ENCODE results near the gene MCU.
A peak's percentile ranks its signal among the peaks of the same experiment; 100 is the strongest.
"Not testable (repeated sequence)": the region's sequence is repeated elsewhere in the genome, so short reads cannot be mapped to it uniquely, and the experiment has no call there.

The MCU gene

DNA sequence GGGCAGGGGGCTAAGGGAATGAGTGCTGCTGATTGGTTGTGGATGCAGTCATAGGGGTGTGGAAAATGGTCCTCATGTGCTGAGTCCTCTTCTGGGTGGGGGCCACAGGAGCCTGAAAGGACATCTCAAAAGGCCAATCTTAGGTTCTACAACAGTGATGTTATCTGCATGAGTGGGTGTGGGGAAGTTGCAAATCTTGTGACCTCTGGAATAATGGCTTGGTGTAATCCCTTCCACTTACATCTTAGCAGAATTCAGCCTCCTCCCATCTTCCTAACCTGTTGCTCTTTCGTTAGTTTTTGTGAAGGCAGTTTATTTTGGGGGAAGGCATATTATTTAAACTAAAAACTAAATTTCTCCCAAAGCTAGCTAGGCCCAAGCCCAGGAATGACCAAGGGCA is 159.6 kb downstream of the MCU start:
- no peak for DNase-seq

DNA sequence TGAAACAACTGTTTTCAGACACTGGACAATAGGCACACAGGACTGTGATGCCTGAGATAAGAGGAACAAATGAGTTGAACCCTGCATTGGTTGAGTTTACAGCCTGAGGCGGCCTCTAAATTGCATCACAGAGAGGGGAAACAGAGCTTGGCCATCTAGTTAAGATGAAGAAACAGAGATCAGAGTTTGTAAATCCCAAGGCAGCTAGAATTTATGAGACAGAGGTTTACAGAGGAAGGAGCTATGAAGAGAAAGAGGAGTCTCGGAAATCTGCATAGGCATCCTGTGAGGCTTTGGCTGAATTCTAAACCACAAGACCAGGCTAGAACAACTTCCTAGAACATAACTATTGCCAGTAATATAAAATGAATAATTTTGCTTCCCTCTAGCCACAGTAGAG is 160.6 kb downstream of the MCU start:
- DNase-seq, result no peak

DNA sequence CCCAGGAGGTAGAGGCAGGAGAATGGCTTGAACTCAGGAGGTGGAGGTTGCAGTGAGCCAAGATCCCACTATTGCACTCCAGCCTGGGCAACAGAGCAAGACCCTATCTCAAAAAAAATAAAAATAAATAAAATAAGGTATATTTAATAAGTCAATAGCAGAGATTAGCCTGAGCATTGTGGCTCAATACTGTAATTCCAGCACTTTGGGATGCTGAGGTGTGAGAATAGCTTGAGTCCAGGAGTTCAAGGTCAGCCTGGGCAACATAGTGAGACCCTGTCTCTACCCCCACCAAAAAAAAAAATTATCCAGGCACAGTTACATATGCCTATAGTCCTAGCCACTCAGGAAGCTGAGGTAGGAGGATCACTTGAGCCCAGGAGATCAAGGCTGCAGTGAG is 163.2 kb downstream of the MCU start:
- DNase-seq, result no peak

DNA sequence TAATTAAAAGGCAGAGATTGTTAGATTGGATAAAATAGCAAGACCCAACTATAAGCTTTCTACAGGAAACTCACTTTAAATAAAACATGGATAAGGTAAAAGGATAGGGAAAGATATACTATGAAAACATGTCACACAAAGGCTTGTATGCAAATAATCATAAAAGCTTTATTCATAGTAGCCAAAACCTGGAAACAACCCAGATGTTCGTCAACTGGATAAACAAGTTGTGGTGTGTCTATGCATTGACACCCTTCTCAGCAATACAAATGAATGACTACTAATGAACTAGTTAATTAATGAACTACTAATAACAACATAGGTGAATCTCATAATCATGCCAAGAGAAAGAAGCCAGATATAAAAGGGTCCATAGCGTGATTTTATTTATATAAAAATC is 163.8 kb downstream of the MCU start:
- DNase-seq, result no peak

DNA sequence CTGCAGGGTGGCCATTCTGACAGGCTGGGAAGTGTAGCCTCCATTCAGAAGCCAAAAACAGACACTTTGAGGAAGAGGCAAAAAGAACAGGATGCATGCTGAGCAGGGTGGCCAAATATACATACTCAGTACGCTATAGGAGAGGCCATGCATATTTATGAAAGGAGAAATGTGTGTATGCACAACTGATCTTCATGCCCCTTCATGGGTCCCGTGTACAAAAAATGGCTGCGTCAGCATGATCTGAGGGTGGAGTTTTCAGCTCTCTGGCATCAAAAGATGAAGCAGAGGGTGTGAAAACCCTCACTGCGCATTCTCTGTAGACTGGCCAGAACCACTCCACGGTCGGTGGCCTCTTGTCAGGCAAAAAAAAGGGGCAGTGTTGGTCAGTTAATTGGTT is 166.1 kb downstream of the MCU start:
- no peak for DNase-seq

DNA sequence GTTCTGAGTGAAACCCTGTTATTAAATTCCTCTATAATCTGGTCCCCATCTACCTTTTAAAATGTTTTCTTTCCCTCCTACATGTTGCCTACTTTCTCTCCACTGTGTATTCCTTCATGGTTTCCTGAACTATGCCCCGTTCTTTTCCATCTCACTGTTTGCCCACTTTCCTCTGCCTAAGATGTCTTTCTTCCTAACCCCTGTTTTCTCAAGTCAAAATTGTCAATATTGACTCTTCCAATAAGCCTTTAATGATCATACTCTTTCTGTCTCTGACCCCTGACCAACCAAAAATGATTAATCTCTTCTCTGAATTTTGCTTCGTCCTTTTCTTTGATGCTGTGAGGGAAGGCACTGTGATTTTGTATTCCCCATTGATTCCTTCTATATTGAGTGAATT is 171.0 kb downstream of the MCU start:
- no peak for DNase-seq

DNA sequence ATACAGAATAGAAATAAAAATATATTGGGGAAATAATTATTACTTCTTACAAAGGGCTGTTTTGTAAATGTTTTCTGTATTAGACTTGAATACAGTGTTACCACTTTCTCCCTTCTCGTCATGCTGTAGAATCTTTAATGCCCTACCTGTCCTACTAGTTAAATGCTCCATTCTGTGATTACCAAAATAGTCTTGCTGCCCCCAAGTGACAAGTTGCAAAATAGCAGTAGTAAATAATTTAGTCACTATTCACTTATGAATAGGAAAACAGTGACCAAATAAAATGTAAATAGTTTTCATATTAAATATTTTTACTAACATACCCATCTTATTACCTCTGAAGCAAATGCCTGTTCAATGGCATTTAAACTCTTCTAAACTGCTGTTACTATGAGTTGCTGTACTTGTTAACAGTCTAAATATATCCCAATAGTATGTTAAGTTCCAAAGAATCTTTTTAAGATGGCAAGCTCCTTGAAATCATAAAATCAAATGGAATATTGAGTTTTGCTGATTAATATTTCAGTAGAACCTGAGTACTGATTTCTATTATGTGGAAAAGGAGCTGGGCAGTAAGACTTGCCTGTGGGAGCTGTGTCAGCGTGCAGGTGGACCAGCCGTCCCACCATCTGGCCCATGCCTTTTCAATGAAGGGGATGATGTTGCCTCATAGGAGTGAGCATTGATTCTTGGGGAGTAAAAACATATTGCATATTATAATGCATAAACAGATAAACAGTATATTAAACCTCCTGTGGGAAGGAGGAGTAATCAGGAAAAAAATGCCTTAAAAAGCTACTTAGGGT is 183.5 kb downstream of the MCU start:
- peak; percentile 7 for DNase-seq

DNA sequence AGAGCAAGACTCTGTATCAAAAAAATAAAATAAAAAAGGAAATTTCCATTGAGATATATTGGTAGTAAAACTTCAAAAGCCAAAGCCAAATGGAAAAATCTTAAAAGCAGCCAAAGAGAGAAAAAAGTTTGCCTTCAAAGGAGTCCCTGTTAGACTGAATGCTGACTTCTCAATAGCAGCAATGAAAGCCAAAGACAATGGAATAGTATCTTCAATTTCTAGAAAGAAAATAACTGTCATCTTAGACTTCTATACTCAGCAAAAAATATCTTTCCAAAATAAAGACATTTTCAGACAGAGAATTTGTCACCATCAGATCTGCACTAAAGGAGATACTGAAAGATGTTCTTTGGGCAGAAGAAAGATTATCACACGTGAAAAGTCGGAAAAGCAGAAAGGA is 187.3 kb downstream of the MCU start:
- DNase-seq, result no peak

DNA sequence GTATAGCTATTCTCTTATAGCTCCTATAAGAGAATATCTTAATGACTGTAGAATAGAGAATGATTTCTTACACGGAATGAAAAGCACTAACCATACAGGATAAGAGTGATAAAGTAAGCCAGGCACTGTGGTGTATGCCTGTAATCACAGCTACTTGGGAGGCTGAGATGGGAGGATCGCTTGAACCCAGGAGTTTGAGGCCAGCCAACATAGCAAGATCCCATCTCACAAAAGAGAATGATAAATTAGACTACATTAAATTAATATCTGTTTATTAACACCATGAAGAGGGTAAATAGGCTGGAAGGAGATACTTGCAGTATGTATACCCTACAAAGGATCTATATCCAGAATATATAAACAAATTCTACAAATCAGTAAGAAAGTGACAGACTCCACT is 189.3 kb downstream of the MCU start:
- no peak for DNase-seq

DNA sequence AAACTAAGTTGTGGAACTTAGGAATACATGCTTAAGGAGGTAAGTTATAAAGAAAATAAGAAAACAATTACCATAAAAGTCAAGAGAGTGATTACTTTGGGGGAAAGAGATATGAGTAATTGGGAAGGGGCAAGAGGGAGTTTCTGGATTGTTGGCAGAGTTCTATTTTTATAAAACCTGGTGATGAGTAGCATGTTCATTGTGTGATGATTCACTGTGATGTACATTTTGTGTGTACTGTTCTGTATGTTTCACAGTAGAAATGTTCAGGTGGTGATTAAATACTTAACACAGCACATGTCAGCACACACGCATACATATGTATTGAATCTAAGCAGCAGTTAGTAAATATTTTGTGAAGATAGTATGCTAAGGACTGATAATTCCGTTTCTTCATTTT is 191.9 kb downstream of the MCU start:
- no peak for DNase-seq

DNA sequence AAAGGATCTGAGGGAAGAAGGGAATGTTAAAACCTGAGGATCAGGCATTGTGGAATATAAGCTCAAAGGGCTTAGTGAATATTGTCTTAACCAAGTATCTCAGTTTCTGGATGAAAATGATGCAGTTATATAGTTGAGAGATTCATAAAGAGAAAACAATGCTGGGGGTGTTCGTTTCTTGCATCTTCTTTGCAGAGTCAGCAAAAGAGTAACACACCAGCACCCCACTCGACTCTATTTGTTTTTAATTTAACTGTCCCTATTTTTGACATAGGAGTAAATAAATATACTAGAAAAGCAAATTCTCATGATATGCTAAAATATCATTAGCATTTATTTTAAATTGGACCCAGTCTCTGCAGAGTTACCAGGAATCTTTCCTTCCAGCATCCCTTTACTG is 194.0 kb downstream of the MCU start:
- DNase-seq, result no peak

DNA sequence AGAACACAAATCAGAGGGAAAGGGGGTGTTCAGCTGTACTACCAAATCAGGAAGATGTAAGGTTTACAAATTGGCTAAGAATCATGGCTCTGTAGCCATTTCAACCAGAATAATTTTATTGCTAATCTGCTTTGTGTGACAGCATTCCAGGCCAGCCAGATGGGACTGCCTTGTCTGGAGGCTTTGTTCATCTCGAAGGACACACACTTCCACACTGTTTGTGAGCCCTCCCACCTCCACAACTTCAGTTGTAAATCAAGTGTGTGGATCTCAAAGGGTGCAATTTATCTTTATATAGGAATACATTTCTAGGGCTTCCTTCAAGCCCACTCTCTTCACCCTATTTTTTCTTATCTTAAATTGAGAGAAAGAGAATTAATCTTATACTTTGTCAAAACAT is 194.7 kb downstream of the MCU start:
- peak; percentile 52 for DNase-seq

DNA sequence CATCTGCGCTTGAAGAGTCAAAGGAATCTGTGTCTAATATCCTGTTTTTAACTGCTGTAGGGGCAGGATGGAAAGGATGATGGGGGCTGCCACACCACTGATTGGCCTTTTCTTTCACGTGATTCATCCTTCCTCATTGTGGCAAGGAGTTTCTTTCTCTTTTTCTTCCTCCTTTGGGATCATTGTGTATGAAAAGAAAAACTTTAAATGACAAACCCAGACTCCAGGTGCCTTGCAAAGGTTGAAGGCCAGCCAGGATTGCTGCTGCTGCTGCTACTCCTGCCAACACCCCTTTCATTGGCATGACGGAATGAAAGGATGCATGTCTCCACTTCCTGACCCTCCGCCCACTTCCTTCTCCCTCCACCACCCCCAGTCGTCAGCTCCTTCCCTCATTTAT is 195.1 kb downstream of the MCU start:
- no peak for DNase-seq

DNA sequence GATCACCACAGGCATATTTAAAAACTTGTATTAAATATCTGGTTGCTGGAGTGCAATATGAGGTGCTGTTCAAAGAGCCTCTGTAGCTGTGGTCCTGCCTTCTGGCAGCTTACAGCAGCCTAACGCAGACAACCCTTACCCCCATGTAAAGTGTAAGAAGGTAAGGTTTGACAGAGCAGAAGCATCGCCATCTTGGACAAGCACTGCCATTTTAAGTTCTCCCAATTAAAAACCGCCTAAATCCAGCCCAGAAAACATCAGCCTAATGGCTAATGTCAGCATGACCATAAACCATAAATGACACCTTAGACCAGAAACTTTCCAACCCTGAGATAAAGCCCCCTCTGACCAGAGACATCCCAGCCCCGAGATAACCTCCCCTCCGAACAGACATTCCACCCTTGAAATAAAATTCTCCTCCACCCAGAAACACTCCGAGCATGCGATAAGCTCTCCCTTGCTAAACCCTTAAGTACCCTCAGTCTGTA is 196.3 kb downstream of the MCU start:
- no peak for DNase-seq

DNA sequence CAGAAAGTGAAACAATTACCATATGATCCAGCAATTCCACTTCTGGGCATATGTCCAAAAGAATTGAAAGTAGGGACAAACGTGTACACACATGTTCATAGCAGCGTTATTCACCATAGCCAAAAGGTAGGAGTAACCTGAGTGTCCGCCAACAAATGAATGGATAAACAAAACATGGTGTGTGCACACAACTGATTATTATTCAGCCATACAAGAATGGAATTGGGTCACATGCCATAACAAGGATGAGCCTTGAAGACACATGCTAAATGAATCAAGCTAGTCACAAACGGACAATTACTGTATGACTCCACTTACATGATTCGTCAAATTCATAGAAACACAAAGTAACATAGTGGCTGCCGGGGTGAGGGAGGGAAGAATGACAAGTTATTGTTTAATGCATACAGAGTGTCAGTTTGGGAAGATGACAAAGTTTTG is 197.5 kb downstream of the MCU start:
- peak; percentile 18 for DNase-seq

DNA sequence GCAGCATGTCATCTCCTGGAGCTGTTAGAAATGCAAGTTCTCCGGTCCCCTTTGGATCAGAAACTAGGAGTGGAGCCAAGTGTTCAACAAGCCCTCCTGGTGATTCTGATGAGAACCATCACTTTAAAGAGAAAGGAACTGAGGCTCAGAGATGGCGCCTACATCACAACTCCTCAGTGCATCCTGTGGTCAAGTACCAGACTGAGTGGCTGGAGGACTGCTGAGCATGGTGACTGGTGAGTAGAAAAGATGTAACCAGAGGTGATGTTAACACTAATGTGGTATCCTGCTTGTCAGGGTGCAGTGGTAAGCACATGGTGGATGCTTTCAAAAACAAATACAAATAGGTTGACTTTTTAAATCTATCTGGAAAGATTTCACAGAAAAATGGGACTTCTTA is 198.1 kb downstream of the MCU start:
- DNase-seq, result no peak

DNA sequence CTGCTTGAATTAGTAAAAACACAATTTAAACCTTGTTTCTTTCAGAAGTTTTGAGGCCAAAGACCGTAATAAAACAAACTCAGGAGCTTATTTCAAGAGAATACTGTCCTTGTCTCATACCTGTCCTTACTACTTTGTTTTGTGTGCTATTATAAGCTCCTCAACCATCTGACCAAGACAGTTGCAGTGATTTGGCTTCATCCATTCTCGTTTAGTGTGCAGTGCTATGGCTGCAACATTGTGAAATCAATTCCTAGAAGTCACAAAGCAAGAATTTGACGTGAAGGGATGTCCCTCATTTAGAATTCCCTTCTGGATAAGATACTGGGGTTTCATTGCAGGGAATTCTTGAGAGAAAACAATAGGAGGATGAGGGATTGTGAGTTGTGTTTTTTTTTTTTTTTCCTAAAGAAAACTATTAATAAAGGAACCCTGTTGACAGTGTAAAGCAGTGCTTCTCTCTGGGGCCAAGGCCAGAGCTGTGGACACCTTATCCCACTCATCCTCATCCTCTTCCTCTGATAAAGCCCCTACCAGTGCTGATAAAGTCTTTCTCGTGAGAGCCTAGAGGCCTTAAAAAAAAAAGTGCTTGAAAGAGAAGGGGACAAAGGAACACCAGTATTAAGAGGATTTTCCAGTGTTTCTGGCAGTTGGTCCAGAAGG is 201.3 kb downstream of the MCU start, which contains the start of gene OIT3:
TSS of gene OIT3 (plus strand) at position 604 of the 663 bp plus-strand sequence. CDS start 60 bp downstream, outside the sequence.
- no peak for DNase-seq

DNA sequence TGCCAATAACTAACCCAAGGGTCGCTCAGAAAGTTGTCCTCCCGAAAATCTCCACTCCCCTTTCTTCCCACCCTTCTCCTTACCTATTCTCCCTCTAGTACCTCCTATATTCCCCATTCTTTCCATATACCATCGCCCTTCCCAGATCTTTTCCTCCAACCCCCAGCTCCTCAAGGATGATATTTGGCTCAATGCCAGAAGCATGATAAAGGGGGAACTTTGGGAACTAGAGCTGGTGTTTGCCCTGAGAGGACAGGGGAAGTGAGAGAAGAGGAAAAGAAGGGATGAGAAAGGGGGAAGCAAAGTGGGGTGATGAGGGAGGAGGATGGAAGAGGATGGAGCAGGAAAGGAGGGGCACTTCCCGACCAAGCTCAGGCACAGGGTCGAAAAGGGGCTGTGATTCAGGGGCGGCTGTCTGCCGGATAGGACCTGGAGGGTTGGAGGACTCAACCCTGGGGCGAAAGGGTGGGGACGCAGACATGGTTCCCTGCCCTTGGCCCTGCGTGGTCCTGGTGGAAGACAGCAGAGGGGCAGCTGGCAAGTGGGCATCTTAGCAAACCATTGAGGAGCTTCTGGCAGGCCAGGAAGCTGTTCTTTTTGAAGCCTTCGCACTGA is 203.4 kb downstream of the MCU start:
- DNase-seq, result no peak

DNA sequence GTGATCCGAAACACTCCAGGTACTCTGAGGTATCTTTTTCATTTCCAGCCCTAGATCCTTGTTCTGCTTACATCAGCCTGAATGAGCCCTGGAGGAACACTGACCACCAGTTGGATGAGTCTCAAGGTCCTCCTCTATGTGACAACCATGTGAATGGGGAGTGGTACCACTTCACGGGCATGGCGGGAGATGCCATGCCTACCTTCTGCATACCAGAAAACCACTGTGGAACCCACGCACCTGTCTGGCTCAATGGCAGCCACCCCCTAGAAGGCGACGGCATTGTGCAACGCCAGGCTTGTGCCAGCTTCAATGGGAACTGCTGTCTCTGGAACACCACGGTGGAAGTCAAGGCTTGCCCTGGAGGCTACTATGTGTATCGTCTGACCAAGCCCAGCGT is 206.7 kb downstream of the MCU start:
- DNase-seq, result no peak

DNA sequence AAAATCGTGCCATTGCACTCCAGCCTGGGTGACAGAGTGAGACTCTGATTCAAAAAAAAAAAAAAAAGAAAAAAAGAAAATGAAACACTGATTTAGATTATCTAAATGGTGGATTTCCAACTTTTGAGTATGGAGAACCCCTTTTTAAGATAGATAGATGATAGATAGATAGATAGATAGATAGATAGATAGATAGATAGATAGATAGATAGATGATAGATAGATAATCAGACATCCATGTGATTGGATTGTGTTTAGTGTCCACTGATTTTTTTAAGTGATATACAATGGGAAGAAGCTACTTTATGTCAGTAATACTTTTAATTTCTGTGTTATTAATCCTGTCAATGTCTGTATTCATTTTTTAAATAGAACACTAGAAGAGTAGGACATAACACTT is 207.6 kb downstream of the MCU start:
- no peak for DNase-seq

DNA sequence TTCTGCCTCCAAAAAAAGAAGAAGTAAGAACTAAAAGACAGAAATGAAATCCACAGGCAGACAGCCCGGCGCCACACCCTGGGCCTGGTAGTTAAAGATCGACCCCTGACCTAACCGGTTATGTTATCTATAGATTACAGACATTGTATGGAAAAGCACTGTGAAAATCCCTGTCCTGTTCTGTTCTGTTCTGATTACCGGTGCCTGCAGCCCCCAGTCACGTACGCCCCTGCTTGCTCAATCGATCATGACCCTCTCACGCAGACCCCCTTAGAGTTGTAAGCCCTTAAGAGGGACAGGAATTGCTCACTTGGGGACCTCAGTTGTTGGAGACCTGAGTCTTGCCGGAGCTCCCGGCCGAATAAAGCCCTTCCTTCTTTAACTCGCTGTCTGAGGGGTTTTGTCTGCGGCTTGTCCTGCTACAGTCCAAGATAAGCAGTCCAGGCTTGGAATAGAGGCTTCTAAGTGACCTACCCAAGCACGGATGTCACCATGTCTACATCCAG is 212.1 kb downstream of the MCU start:
- DNase-seq, result not testable (repeated sequence)

DNA sequence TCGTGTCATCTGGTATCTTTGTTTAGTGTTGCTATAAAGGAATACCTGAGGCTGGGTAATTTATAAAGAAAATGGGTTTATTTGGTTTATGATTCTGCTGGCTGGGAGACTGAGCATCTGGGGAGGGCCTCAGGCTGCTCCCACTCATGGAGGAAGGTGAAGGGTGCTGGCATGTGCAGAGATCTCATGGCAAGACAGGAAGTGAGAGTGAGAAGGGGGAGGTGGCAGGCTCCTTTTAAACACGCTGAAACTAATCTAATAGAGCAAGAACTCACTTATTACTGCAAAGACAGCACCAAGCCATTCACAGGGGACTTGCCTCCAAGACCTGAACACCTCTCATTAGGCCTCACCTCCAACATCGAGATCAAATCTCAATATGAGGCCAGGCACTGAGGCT is 212.9 kb downstream of the MCU start:
- DNase-seq, result no peak

DNA sequence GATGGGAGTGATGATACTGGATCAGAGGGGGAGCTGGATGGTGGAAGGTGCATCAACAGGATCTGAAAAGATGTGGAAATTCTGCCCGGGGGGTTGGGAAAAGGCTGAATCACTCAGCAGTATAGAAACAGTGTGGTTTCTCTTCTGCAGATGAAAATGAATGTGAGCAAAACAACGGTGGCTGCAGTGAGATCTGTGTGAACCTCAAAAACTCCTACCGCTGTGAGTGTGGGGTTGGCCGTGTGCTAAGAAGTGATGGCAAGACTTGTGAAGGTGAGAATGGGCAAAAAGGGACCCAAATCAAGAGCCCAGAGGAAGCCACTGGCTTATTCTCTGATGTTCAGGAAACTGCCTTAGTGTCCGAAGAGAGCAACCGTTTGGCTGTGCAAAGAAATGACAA is 214.5 kb downstream of the MCU start:
- DNase-seq, result no peak

DNA sequence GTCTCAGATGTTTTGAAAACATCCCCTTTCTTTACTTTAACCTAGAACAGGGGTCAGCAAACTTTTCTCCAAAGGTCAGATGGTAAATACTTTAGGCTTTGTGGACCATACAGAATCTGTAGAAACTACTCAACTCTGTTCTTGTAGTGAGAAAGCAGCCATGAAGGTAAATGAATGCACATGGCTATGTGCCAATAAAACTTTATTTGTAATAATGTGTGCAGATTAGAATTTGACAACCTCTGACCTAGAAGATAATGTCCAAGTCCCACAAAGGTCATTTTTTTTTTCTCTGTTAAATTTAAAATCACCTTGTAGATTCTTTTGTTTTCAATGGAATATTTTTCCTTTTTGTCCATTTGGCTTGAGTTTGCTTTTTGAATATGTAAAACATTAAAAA is 218.8 kb downstream of the MCU start:
- no peak for DNase-seq
